GM19238 (cell line): ENCODE results near the gene TMPRSS2.
"Not testable (repeated sequence)": the region's sequence is repeated elsewhere in the genome, so short reads cannot be mapped to it uniquely, and the experiment has no call there.

Experiments
- DNase-seq: peaks from one replicate; pipeline ENCODE4 v3.0.0; 2011; ENCODE audit warnings: low spot score; ENCODE audit not compliant: insufficient read length

The TMPRSS2 gene

GRCh38 chr21:41426676-41427404, 81.1 kb downstream of the TMPRSS2 start:
- peak; percentile 26 for DNase-seq

DNA sequence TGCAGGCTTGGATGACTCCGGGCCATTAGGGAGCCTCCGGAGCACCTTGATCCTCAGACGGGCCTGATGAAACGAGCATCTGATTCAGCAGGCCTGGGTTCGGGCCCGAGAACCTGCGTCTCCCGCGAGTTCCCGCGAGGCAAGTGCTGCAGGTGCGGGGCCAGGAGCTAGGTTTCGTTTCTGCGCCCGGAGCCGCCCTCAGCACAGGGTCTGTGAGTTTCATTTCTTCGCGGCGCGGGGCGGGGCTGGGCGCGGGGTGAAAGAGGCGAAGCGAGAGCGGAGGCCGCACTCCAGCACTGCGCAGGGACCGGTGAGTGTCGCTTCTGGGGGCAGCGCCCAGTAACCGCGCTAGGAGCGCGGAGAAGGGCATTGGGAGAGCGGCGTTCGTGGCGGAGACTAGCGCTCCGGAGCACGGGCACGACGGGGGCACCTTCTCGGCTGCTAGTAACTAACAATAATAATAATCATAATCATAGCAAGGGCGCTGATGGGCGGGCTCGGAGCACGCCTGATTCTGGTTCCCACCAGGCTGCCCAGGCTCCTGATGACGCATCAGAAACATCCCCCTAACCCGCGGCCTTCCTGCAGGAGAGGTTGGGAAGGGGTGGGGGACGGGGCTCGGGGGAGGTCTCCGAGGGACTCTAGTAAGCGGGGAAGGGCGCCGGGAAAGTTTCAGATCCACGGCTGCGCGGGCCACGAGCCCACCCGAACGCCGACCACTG, 81.8 kb downstream of the TMPRSS2 start, which contains the start of gene MX1:
Gene MX1, plus strand, starts transcription at position 286 of the 722 bp plus-strand sequence. CDS start 5,832 bp downstream, outside the sequence.
- peak; percentile 88 for DNase-seq

DNA sequence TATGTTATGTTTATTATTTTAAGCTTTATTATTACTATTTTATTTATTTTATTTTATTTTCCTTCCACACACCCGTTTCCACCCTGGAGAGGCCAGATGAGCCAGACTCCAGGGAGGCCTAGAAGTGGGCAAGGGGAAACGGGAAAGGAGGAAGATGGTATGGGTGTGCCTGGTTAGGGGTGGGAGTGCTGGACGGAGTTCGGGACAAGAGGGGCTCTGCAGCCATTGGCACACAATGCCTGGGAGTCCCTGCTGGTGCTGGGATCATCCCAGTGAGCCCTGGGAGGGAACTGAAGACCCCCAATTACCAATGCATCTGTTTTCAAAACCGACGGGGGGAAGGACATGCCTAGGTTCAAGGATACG, 82.4 kb downstream of the TMPRSS2 start:
- no peak for DNase-seq

GRCh38 chr21:41423305-41423636, 84.7 kb downstream of the TMPRSS2 start:
- DNase-seq: not testable (repeated sequence)

GRCh38 chr21:41422546-41423304, 85.2 kb downstream of the TMPRSS2 start:
- no peak for DNase-seq

DNA sequence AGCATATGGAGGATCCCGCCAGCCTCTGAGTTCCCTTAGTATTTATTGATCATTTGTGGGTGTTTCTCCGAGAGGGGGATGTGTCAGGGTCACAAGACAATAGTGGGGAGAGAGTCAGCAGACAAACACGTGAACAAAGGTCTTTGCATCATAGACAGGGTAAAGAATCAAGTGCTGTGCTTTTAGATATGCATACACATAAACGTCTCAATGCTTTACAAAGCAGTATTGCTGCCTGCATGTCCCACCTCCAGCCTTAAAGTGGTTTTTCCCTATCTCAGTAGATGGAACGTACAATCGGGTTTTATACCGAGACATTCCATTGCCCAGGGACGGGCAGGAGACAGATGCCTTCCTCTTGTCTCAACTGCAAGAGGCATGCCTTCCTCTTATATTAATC, 87.0 kb downstream of the TMPRSS2 start:
- DNase-seq: not testable (repeated sequence)

DNA sequence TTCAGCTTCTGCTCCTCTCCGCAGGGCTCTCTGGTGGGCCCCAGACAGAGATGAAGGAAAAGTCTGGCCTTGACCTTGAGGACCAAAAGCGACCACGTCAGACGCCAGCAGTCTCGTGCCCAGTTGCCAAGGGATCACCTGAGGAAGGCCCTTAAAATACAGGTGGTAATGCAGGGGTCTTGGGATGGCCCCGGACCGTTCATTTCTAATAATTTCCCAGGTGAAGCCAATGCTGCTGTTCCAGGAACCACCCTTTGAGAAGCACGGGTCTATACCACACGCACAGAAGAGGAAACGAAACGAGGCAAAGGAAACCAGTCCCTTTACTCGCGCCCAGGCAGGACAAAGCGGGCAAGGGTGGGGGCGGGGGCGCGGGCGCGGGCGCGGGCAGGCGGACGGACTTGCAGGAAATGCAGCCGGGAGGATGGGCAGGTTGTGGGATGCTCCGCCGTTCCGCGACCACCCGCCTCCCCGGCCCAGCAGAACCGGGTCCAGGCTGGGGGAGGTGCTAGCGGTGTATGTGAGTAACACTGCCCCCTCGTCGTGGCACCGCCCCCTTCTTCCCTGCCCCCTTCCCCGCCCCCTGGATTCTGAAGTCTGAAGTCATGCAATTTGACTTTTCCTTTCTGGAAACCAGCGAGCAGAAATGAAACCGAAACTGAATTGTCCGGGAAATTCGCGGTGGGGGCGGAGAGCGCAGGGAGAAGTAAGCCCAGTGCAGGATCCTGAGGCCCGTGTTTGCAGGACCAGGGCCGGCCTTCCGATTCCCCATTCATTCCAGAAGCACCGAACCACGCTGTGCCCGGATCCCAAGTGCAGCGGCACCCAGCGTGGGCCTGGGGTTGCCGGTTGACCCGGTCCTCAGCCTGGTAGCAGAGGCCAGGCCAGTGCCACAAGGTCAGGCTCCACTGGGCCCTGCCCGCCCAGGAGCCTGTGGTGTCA, 87.8 kb downstream of the TMPRSS2 start:
- peak; percentile 52 for DNase-seq

GRCh38 chr21:41418956-41419680, 88.8 kb downstream of the TMPRSS2 start:
- no peak for DNase-seq

DNA sequence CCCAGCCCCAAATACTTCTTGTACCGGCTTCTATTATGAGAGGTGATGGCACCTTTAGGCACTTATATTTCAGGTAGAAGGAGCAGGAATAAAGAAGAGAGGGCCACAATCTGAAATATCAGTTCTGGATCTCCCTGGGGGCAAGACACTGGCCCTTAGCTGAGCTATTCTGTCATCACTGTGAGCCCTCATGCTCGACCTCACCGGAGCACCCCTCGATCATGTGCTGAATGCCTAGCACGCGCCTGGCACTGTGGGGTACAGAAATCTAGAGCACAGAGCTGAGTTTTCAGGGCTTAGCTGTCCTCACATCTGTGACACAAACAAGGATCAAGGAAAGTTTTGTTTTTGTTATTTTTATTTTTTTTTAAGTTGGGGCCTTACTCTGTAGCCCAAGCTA, 89.6 kb downstream of the TMPRSS2 start:
- no peak for DNase-seq

DNA sequence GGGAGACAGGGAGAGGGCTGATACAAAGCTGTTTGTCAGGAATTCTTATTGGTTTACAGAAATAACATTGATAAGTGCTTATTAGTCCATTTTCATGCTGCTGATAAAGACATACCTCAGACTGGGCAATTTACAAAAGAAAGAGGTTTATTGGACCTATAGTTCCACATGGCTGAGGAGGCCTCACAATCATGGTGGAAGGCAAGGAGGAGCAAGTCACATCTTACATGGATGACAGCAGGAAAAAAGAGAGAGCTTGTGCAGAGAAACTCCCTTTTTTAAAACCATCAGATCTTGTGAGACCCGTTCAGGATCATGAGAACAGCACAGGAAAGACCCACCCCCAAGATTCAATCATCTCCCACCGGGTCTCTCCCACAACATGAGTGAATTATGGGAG, 90.5 kb downstream of the TMPRSS2 start:
- DNase-seq: not testable (repeated sequence)
